NCI-H146 treated with DMSO at 0.1 percent for 48 hours (cell line): ENCODE results near the gene C1GALT1.
"Not testable (repeated sequence)": the region's sequence is repeated elsewhere in the genome, so short reads cannot be mapped to it uniquely, and the experiment has no call there.

Experiments
- DNase-seq: peaks from one replicate; lab custom pipeline; 2025; ENCODE audit not compliant: unreplicated experiment; lab: John Stamatoyannopoulos, UW

C1GALT1 gene

DNA sequence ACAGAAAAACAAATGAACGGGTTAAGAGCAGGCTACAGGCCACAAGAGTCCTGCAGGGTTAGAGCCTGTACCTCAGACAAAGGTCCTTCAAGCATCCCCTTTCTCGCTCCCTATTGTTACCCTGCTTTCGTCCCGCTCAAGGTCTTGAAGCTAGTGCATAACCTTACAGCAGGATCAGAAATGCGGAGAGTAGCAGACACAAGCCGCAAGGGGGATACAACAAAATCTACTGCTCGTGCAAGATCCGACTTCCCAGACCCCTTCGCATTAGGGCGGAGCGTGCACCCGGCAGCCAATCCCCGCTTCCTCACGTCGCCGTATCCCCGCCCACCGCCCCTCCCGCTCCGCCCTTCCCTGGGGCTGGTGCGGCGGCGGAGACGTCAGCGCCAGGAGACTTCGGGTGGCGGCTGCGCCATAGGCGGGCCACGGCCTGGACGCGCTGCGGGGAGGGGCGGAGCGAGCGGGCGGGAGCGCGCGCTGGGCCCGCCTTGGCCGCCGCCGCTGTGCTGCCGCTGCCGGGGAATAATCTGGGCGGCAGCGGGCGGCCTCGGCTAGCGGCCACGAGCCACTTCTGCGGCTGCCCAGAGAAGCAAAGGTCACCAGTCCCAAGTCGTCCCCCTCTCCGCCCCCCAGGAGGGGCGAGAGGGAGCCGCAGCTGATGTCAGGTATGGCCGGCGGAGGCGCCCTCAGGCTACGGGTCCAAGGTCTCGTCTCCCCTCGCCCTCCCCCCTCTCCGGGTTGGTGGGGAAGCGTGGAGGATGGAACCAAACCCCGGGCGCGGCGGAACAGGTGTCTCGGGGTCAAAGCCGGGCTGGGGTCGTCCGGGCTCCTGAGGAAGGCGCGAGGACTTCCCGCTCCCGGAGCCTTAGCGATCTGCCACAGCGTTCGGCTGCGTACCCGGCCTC is at the start of gene C1GALT1:
C1GALT1 (plus strand) TSS at position 389 of the 905 bp plus-strand sequence. CDS start 51,776 bp downstream, outside the sequence.
- DNase-seq: peak; percentile 95

DNA sequence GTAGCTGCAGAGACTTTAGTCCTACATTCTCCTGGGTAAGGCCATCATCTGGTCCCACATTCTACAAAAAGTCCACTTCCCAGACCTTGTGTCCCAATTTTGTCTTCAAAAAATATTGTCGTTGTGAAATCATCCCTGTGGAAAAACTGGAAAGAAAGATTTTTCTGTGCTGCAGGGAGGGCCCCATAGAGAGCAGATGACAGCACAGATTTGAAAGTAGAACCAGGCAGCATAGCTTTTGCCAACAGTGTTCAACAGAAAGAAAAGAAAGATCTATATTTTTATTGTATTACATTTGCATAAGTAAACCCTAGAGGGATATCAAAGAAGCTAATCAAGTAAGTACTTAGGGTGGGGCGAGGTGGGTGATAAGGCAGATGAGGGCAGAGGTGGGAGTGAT is 48.3 kb upstream of the C1GALT1 start:
- no peak for DNase-seq

DNA sequence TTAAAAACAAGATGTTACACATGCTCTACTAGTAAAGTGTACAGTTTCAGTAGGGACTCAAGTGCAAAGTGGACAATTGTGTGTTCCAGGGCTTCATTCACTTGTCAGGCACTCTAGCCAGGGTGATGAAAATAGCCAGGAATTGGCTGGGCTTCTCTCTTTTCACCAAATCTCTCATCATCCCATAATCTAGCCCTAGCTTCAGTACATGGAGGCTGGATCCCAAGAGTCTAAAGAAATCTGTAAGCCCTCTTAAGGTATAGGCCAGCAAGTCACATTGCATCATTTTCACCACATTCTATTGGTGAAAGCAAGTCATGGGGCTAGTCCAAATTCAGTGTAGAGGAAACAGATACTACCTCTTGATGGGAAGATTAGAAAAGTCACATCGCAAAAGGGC is 47.3 kb upstream of the C1GALT1 start:
- DNase-seq: no peak

DNA sequence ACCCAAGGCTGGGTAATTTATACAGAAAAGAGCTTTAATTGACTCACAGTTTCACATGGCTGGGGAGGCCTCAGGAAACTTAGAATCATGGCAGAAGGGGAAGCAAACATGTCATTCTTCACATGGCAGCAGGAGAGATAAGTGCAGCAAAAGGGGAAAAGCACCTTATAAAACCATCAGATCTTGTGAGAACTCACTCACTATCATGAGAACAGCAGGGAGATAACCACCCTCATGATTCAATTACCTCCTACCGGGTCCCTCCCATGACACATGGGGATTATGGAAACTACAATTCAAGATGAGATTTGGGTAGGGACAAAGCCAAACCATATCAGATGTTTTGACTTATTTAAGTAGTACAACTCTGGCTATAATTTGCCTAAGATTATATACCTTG is 46.4 kb upstream of the C1GALT1 start:
- DNase-seq: not testable (repeated sequence)

DNA sequence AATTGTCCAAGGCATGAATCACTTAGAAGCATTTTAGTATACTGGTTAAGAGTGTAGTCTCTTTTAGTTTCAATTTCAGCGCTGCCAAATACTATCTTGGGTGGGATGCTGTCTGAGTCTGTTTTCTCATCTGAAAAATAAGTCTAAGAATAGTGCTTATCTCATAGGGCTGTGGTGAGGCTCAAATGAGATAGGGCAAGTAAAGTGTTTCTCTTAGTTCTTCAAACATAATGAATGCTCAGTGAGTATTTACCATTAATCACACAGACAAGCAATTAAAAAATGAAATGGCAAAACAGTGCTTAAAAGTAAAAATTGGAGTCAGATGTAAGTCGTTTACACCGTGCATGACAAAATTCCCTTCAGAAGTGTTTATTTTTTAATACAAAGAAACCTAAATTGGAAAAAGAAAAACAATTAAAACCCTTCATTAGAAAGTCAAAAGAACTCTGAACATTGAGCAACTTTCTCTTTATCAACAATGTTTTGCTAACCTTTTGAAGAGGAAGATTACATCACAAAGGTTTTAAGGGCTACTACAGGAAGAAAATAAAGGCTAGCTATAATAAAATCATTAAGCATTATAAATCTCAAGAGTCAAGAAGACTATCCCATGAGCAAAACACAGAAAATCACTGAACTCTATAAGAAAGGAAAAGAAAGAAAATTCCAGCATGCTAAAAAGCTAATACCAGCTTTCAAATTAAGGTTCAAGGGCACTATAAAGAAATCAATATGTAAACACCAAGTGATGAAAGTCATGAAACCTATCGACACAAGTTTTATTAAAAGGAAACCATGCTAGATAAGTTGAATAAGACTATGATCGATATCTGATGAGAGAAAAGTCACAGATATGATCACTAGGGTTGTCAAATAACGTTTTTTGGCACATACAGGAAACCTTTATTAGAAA is 45.6 kb upstream of the C1GALT1 start:
- DNase-seq: no peak

DNA sequence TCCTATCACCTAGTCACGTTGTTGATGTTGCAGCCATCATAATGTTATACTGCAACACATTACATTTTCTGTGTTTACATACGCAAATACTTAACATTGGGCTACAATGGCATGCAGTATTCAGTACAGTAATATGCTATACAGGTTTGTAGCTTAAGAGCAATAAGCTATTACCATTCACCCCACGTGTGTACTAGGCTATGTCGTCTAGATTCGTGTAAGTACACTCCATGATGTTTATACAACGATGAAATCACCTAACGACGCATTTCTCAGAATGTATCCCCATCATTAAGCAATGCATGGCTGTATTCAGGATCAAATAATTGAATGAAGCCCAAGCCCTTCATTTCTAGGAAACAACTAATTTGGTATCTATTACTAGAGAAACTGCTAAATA is 43.4 kb upstream of the C1GALT1 start:
- no peak for DNase-seq

DNA sequence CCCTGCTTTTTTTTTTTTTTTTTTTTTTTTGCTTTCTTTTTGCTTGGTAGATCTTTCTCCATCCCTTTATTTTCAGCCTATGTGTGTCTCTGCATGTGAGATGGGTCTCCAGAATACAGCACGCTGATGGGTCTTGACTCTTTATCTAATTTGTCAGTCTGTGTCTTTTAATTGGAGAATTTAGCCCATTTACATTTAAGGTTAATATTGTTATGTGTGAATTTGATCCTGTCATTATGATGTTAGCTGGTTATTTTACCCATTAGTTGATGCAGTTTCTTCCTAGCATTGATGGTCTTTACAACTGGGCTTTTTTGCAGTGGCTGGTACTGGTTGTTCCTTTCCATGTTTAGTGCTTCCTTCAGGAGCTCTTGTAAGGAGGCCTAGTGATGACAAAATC is 38.9 kb upstream of the C1GALT1 start:
- not testable (repeated sequence) for DNase-seq

DNA sequence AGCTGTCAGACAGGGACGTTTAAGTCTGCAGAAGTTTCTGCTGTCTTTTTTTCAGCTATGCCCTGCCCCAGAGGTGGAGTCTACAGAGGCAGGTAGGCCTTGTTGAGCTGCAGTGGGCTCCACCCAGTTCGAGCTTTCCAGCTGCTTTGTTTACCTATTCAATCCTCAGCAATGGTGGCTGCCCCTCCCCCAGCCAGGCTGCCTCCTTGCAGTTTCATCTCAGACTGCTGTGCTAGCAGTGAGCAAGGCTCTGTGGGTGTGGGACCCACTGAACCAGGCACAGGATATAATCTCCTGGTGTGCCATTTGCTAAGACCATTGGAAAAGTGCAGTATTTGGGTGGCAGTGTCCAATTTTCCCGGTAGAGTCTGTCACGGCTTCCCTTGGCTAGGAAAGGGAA is 37.2 kb upstream of the C1GALT1 start:
- DNase-seq: not testable (repeated sequence)

DNA sequence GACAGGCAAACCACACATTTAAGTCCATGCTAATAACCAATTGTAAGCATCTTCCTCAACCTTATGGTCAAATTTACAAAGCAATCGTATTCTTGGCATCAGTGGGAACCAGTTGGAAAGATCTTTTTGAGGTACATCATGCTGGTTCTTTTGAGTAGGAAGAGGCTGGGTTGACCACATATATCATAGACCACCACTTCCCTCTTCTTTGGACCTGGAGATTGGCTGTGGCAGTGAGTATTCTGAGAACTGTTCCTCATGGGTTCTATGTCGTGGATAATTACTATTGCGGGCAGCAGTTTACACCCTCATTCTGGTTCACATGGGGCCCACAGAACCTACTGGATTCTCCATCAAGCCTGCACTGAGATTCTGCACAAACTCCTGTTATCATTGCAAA is 35.5 kb upstream of the C1GALT1 start:
- DNase-seq: no peak

DNA sequence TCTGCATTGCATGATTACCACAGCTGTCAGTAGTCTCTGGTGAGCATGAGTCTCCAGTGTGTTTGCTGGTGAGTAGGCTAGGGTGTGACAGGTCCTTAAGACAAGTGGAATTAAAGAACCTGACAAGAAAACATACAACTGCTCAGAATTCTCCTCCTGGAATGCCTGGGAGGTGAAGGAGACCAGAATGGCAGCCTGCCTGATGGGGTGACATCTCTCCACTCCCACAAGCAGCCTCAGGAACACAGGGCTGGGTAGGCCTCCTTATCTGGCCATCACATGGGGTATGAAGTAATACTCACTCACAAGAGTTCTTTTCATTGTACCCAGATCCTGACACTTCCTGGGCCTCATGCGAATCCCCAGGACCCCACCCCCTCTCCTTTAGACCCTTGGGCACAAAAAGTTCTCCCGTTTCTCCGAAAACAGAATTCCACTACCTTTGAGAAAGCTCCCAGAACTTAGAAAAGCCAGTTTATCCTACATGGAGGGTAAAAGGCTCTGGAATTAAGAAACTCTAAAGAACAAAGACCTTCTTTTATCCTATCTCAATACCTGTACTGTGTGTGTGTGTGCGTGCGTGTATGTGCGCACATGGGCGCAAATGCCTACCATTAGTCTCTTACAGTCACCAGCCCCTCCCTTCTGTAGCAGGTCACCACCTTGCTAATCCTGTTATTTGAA is 33.4 kb upstream of the C1GALT1 start:
- no peak for DNase-seq

DNA sequence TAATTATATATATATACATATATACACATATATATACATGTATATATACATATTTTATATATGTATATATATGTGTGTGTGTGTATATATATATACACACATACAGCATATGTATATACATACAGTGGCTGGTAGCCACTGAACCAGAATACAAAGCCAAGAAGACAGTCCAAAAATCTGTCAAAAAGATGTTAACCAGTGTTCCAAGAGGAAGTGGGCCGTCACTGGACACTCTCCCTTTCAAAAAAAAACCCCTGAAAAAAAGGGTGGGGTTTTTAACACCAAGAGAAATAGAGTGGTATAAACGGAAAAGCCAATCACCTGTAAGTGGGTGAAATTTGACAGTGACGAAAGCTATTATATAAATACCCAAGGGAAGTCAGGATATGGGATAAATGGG is 31.1 kb upstream of the C1GALT1 start:
- DNase-seq: no peak

DNA sequence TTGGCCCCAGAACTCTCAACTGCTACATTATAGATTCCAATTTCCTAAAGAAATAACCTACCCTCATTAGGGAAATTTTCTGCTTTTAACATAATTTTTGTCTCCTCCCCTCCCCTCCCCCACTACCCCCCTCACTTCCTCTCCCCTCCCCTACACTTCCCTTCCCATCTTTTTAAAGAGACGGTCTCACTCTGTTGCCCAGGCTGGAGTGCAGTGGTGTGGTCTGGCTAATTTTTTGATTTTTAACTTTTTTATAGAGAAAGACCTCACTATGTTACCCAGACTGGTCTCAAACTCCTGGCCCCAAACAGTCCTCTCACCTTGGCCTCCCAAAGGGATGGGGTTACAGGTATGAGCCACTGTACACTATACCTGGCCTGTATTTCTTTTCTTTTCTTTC is 30.5 kb upstream of the C1GALT1 start:
- no peak for DNase-seq

DNA sequence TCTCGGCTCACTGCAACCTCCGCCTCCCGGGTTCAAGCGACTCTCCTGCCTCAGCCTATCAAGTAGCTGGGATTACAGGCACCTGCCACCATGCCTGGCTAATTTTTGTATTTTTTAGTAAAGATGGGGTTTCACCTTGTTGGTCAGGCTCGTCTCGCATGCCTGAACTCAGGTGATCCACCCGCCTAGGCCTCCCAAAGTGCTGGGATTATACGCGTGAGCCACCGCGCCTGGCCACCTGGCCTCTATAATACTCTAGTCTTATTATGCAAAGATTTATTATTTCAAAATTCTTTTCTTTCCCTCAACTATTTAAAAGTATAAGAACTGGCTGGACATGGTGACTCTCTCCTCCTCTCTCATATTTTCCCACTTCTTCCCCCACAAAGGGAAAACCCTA is 30.0 kb upstream of the C1GALT1 start:
- DNase-seq: no peak

DNA sequence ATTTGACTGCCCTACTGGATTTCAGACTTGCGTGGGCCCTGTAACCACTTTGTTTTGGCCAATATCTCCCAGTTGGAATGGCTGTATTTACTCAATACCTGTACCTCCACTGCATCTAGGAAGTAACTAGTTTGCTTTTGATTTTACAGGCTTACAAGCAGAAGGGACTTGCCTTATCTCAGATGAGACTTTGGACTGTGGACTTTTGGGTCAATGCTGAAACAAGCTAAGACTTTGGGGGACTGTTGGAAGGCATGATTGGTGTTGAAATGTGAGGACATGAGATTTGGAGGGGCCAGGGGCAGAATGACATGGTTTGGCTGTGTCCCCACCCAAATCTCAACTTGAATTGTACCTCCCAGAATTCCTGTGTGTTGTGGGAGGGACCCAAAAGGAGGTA is 28.0 kb upstream of the C1GALT1 start:
- not testable (repeated sequence) for DNase-seq

DNA sequence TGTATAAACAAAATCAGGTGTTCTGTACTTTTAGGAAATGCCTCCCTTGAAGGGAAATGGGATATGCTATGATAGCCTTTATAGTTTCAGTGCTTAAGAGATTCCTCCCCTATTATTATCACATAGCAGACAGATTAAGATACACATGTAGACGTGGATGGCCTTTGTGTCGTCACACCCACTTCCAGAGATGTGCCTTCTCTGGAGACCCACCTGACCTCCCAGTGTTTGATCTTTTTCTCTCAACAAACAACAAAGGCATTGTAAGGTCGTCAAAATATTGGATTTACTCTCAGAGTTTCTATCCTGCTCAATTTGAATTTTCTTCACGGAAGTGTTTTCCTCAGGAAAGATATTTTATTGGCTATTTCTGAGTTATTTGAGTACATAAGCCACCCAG is 25.7 kb upstream of the C1GALT1 start:
- no peak for DNase-seq

DNA sequence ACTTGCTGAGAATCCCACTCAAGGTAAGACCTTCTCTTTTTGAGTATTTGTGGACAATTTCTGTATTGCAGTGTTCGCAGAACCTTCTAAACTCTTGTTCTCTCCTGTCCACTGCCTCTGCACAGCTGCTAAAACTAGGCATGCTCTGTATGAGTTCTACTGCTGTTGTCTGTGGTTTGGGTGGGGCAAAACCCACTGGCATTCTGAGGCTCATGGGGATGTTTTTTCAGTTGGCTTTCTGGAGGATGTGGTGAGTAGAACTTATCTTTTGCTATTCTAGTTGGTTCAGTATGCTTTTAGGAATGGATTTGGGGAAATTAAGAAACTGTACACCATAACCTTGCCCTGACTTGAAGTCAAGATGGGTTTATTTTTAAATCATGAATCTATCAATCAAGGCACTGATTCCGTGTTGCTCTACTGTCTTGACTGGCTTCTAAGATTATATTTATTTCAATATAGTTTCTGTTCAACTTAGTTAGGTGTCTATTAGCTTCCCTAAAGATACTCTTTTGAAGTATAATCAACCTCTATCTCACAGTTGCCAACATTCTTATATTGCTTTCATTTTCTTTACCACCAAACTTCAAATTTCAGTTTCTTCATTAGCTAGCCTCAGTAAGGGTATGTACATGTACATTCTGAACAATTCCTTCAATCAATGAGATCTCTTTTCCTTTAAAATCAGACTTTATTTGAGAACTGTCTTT is 25.0 kb upstream of the C1GALT1 start:
- DNase-seq: no peak

DNA sequence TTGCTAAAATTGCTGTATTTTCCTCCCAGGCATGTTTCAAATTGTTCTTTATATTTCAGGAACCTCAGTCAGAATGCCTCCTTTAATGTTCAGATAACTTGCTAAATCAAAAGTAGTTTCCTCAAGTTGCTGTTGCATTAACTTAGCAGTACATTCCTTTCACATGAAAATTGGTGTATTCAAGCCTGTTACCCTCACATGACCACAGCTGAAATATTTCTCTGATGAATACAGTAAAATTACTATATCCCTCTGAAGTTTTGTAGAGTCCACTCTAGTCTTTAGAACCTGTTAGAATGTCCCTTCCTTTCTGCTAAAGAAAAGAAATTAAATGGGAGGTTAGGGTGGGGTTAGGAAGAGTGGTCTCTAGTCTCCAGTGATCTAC is 24.5 kb upstream of the C1GALT1 start:
- DNase-seq: no peak

DNA sequence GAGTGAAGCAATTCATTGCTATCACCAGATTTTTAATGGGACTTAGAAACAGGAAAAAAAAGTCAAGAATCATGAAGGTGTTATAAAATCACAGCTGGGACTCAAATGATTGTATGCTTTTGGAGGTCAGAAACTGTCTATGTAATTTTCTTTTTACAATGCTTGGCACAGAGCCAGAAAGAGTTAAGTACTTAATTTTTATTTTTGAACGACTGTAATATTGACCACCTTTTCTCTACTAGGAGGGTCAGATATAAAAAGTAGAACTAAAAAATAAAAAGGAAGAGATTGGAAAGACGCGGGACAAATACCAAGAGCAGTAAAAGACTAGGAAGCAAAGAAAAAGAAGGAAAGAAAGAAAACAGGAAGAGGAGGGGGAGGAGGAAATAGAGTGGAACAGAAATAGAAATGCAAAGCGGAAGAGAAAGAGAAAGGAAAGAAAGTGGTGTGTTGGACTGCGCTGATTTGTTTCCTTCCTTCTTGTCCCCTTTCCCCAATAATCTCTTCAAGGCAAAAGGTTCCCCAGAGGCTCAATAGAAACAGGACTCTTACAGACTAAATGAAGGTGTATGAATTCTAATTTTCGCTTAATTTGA is 23.2 kb upstream of the C1GALT1 start:
- DNase-seq: no peak

DNA sequence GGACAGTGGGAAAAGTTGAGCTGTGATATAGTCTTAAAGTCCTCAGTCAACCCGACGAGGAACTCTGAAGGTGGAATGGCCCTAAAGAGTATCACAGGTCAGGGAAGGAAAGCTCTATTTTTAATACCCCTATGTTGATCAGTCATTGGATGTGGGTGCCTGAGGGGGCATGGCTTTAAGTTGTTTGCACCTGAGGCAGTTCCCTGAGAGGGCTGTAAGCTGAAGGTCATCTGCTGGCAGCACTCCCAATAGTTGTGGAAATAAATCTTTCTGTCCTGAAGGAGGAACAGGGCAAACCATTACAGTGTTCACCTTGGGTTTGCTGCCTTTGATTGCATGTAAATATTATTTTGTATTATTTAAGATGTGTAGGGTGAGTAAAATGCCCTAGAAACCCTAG is 17.8 kb upstream of the C1GALT1 start:
- no peak for DNase-seq

DNA sequence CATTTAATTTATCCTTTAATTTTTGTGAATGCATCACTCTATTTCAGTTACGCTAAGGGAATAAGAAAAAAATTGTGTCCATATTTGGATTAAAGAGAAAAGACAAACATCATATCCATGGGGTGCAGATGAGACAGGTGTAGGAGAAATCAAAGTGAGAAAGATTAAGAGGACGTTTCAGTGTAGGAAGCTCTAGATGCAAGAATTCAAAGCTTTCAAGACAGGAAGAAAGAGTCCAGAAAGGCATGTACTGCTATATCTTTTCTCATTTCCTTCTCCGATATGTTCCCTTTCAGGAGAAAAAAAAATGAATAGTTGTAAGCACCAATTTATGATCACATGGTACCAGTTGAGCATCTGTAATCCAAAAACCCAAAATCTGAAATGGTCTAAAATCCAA is 17.0 kb upstream of the C1GALT1 start:
- DNase-seq: no peak
